BLaER1 (cell line): ENCODE measurements around the gene TRIM72.
A peak's percentile ranks its signal among the peaks of the same experiment; 100 is the strongest.

Experiments
- H3K27ac ChIP-seq: shearing (Covaris generic); formaldehyde crosslinking; 2 replicates; pipeline ENCODE4 v1.8.1; 2022
- H3K27me3 ChIP-seq: shearing (Covaris generic); formaldehyde crosslinking; 2 replicates; pipeline ENCODE4 v1.8.1; 2022
- H3K36me3 ChIP-seq: shearing (Covaris generic); formaldehyde crosslinking; 2 replicates; pipeline ENCODE4 v1.8.1; 2022
- H3K4me1 ChIP-seq: shearing (Covaris generic); formaldehyde crosslinking; 2 replicates; pipeline ENCODE4 v1.8.1; 2022
- H3K4me2 ChIP-seq: shearing (Covaris generic); formaldehyde crosslinking; 2 replicates; pipeline ENCODE4 v1.8.1; 2022
- H3K4me3 ChIP-seq: shearing (Covaris generic); formaldehyde crosslinking; 2 replicates; pipeline ENCODE4 v1.8.1; 2022
- H3K9ac ChIP-seq: shearing (Covaris generic); formaldehyde crosslinking; 2 replicates; pipeline ENCODE4 v1.8.1; 2022
- H3K9me3 ChIP-seq: shearing (Covaris generic); formaldehyde crosslinking; 2 replicates; pipeline ENCODE4 v1.8.1; 2022
- H4K20me1 ChIP-seq: shearing (Covaris generic); formaldehyde crosslinking; 2 replicates; pipeline ENCODE4 v1.8.1; 2022
- Cebpa-rat ChIP-seq: shearing (Covaris generic); IDR thresholded peaks from 2 replicates; pipeline ENCODE4 v1.8.1; 2022

The TRIM72 gene

GRCh38 chr16:31215287-31216162 is 1.6 kb downstream of the TRIM72 start:
- peak overlapping the region; percentile 91 for H3K4me2 ChIP-seq
- TF ChIP-seq Cebpa-rat, result no peak
- H3K27me3 ChIP-seq, result peaks cover 40% of the 10 kb centered on the region

GRCh38 chr16:31216422-31217135 is 2.7 kb downstream of the TRIM72 start, which contains the start of gene PYDC1:
Gene PYDC1 (minus strand): TSS chr16:31217135. CDS start chr16:31217028, 107 bp downstream.
- no peaks in the 10 kb centered on the region for H3K9me3 ChIP-seq
- no peak within 1 kb of the TSS for H3K9ac ChIP-seq
- H3K4me1 ChIP-seq, result peaks cover 49% of the 10 kb centered on the region
- TF ChIP-seq Cebpa-rat, result no peak
- no peak within 1 kb of the TSS for H3K27ac ChIP-seq
- peaks cover 18% of the 10 kb centered on the region for H4K20me1 ChIP-seq
- no peaks in the 10 kb centered on the region for H3K36me3 ChIP-seq
- peak within 1 kb of the TSS; percentile 91 for H3K4me2 ChIP-seq
- peak within 1 kb of the TSS; percentile 64; the same call in 1 of the 2 replicates for H3K4me3 ChIP-seq
- H3K27me3 ChIP-seq, result peaks cover 47% of the 10 kb centered on the region

More at GRCh38 chr16:31215287-31216162, 1.6 kb downstream of the TRIM72 start:
- Histone ChIP-seq H3K9me3 (no peaks in the 10 kb centered on the region), H4K20me1 (peaks cover 18% of the 10 kb centered on the region), H3K4me3 (peak overlapping the region; percentile 64), H3K27ac (no peak overlapping the region; the same call in 1 of the 2 replicates), H3K36me3 (no peaks in the 10 kb centered on the region), H3K4me1 (peaks cover 52% of the 10 kb centered on the region), H3K9ac (peak overlapping the region; percentile 71; the same call in 1 of the 2 replicates)

GRCh38 chr16:31217136-31217530 is 3.2 kb downstream of the TRIM72 start:
- Histone ChIP-seq H3K4me1 (peaks cover 43% of the 10 kb centered on the region), H3K4me2 (peak overlapping the region; percentile 91), H3K4me3 (no peak overlapping the region)

GRCh38 chr16:31219154-31219741 is 5.3 kb downstream of the TRIM72 start:
- H3K9ac ChIP-seq, result no peak overlapping the region
- no peak overlapping the region for H3K27ac ChIP-seq
- H3K4me1 ChIP-seq, result peaks cover 30% of the 10 kb centered on the region
- H3K4me2 ChIP-seq, result no peak overlapping the region
- H3K9me3 ChIP-seq, result no peaks in the 10 kb centered on the region
- peaks cover 18% of the 10 kb centered on the region for H4K20me1 ChIP-seq
- peaks cover 46% of the 10 kb centered on the region for H3K27me3 ChIP-seq
- no peaks in the 10 kb centered on the region; the same call in 1 of the 2 replicates for H3K36me3 ChIP-seq
- H3K4me3 ChIP-seq, result no peak overlapping the region
- TF ChIP-seq Cebpa-rat, result no peak

More at GRCh38 chr16:31217136-31217530, 3.2 kb downstream of the TRIM72 start:
- Histone ChIP-seq H3K9me3 (no peaks in the 10 kb centered on the region), H4K20me1 (peaks cover 18% of the 10 kb centered on the region), H3K36me3 (no peaks in the 10 kb centered on the region), H3K27me3 (peaks cover 47% of the 10 kb centered on the region), H3K9ac (no peak overlapping the region), H3K27ac (no peak overlapping the region)
- TF ChIP-seq Cebpa-rat, result no peak

- Histone ChIP-seq H3K27ac (no peak overlapping the region), H3K36me3 (no peaks in the 10 kb centered on the region; the same call in 1 of the 2 replicates), H3K9ac (no peak overlapping the region), H3K4me1 (peaks cover 7% of the 10 kb centered on the region), H3K4me3 (no peak overlapping the region), H3K27me3 (peaks cover 23% of the 10 kb centered on the region), H3K4me2 (no peak overlapping the region), H4K20me1 (peaks cover 6% of the 10 kb centered on the region), H3K9me3 (no peaks in the 10 kb centered on the region)
- TF ChIP-seq Cebpa-rat, result no peak
Measured at GRCh38 chr16:31221357-31222160, 7.6 kb downstream of the TRIM72 start.

- Histone ChIP-seq H3K27me3 (peaks cover 8% of the 10 kb centered on the region; the same call in 1 of the 2 replicates), H3K36me3 (no peaks in the 10 kb centered on the region; the same call in 1 of the 2 replicates), H4K20me1 (no peaks in the 10 kb centered on the region), H3K9me3 (no peaks in the 10 kb centered on the region), H3K9ac (no peak overlapping the region), H3K4me2 (no peak overlapping the region), H3K4me1 (no peaks in the 10 kb centered on the region), H3K4me3 (no peak overlapping the region), H3K27ac (no peak overlapping the region)
- TF ChIP-seq Cebpa-rat, result no peak
Measured at GRCh38 chr16:31223044-31223443, 9.1 kb downstream of the TRIM72 start.

GRCh38 chr16:31224092-31224955 is 10.4 kb downstream of the TRIM72 start:
- H3K4me2 ChIP-seq, result no peak overlapping the region
- H3K27me3 ChIP-seq, result 0 out of 2 replicates have a peak, but pooled peaks cover 8% of the 10 kb centered on the region
- no peak overlapping the region for H3K9ac ChIP-seq
- H3K36me3 ChIP-seq, result no peaks in the 10 kb centered on the region; the same call in 1 of the 2 replicates
- H3K27ac ChIP-seq, result no peak overlapping the region
- no peaks in the 10 kb centered on the region for H3K9me3 ChIP-seq
- no peak for TF ChIP-seq Cebpa-rat
- no peaks in the 10 kb centered on the region for H4K20me1 ChIP-seq
- no peak overlapping the region for H3K4me3 ChIP-seq
- no peaks in the 10 kb centered on the region for H3K4me1 ChIP-seq

GRCh38 chr16:31225193-31225592 is 11.3 kb downstream of the TRIM72 start:
- H3K36me3 ChIP-seq, result no peaks in the 10 kb centered on the region; the same call in 1 of the 2 replicates
- H3K4me3 ChIP-seq, result no peak overlapping the region
- no peaks in the 10 kb centered on the region for H3K4me1 ChIP-seq
- no peak for TF ChIP-seq Cebpa-rat
- H3K4me2 ChIP-seq, result no peak overlapping the region
- no peak overlapping the region for H3K27ac ChIP-seq
- no peak overlapping the region for H3K9ac ChIP-seq
- no peaks in the 10 kb centered on the region for H3K9me3 ChIP-seq
- H3K27me3 ChIP-seq, result 0 out of 2 replicates have a peak, but pooled peaks cover 8% of the 10 kb centered on the region
- H4K20me1 ChIP-seq, result no peaks in the 10 kb centered on the region
